ENCODE data around the gene CLASP1. TPM values are rescaled to one million over a fixed set of nuclear protein-coding genes. Genes with fewer than 3 reads are reported as not detected.

Gene CLASP1
- total and polyA plus RNA-seq, 12 donors, result 10.1 to 90.6 (median 71.7) TPM

DNA sequence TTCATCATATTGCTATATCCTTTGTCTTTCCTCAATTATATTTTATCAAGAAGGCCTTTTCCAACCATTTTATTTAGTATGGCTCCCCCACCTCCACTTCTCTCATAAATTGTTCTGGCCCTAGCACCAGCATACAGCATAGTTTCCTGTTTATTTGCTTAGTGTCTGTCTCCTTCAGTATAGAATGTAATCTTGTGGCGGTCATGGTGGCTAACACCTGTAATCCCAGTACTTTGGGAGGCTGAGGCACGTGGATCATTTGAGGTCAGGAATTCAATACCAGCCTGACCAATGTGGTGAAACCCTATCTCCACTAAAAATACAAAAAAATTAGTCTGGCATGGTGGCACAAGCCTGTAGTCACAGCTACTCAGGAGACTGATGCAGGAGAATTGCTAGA, 39.6 kb upstream of the CLASP1 start:
- no peak for ATAC-seq
- Histone ChIP-seq H3K4me3 (no peak overlapping the region), H3K9me3 (peaks cover 0 to 5% (median under 1%) of the 10 kb centered on the region in 11 donors), H3K36me3 (no peaks in the 10 kb centered on the region), H3K4me1 (peaks cover 0 to 10% (median 0%) of the 10 kb centered on the region in 9 donors), H3K27ac (no peak overlapping the region), H3K27me3 (no peaks in the 10 kb centered on the region)
- no peak for DNase-seq
- 92 to 98% methylated on average over 2 of the region's 2 CpGs for WGBS, 2 donors
- intact Hi-C loops (cut with DNase I), result no loop called here
- TF ChIP-seq, protein P1, sequence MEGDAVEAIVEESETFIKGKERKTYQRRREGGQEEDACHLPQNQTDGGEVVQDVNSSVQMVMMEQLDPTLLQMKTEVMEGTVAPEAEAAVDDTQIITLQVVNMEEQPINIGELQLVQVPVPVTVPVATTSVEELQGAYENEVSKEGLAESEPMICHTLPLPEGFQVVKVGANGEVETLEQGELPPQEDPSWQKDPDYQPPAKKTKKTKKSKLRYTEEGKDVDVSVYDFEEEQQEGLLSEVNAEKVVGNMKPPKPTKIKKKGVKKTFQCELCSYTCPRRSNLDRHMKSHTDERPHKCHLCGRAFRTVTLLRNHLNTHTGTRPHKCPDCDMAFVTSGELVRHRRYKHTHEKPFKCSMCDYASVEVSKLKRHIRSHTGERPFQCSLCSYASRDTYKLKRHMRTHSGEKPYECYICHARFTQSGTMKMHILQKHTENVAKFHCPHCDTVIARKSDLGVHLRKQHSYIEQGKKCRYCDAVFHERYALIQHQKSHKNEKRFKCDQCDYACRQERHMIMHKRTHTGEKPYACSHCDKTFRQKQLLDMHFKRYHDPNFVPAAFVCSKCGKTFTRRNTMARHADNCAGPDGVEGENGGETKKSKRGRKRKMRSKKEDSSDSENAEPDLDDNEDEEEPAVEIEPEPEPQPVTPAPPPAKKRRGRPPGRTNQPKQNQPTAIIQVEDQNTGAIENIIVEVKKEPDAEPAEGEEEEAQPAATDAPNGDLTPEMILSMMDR (IDR thresholded peaks at IDR 0.05), result no peak

DNA sequence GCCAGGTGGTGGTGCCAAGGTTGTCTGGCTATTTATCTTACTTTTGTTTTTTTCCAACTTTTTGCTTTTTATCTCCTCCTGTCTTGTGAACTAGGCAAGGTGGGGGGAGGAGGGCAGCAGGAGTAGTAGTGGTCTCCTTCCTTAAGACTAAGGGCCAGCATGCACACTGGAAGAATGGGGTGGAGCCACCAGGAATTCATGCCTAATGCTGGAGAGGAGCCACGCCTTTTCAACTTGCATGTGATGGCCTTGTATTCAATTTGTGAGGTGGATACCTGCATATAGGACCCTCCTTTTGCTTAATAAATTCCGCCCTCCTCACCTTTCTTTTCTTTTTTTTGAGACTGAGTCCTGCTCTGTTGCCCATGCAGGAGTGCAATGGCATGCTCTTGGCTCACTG, 37.6 kb upstream of the CLASP1 start:
- ATAC-seq (no peak), DNase-seq (no peak)
- Histone ChIP-seq H3K4me1 (peaks cover 0 to 10% (median 0%) of the 10 kb centered on the region in 9 donors), H3K36me3 (no peaks in the 10 kb centered on the region), H3K27ac (no peak overlapping the region), H3K27me3 (no peaks in the 10 kb centered on the region), H3K9me3 (peaks cover 0 to 25% (median 20%) of the 10 kb centered on the region in 11 donors), H3K4me3 (no peak overlapping the region)
- TF ChIP-seq, protein P1 (IDR thresholded peaks at IDR 0.05), result no peak
- intact Hi-C loops (cut with DNase I), result no loop called here
- 86 to 97% methylated on average over 2 of the region's 2 CpGs for WGBS, 2 donors

DNA sequence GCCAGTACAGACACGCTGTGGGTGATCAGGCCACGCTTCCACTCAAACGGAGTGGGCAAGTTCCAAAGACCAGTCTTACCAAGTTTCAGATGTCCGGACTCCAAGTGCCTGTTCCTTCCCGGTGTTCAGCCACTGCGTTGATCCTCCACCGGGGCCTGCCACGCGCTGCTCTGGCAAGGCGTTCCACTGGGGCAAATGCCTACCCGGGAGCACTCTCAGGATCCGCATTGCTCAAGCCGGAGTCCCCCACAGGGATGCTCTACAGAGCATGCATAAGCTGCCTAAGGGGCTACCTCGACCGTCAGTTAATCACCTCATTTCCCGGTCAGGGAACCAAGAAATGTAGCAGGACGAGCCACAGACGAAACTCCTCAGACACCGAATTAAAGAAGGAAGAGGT, 37.0 kb upstream of the CLASP1 start:
- H3K36me3 ChIP-seq, result no peaks in the 10 kb centered on the region
- DNase-seq (no peak), ATAC-seq (no peak)
- no peak overlapping the region for H3K27ac ChIP-seq
- H3K4me1 ChIP-seq, result peaks cover 0 to 10% (median 0%) of the 10 kb centered on the region in 9 donors
- intact Hi-C loops (cut with DNase I), result no loop called here
- H3K4me3 ChIP-seq, result no peak overlapping the region
- 86 to 88% methylated on average over 19 of the region's 19 CpGs for WGBS, 2 donors
- H3K9me3 ChIP-seq, result peaks cover 0 to 31% (median 24%) of the 10 kb centered on the region in 11 donors
- H3K27me3 ChIP-seq, result no peaks in the 10 kb centered on the region
- TF ChIP-seq, protein P1 (IDR thresholded peaks at IDR 0.05), result no peak

DNA sequence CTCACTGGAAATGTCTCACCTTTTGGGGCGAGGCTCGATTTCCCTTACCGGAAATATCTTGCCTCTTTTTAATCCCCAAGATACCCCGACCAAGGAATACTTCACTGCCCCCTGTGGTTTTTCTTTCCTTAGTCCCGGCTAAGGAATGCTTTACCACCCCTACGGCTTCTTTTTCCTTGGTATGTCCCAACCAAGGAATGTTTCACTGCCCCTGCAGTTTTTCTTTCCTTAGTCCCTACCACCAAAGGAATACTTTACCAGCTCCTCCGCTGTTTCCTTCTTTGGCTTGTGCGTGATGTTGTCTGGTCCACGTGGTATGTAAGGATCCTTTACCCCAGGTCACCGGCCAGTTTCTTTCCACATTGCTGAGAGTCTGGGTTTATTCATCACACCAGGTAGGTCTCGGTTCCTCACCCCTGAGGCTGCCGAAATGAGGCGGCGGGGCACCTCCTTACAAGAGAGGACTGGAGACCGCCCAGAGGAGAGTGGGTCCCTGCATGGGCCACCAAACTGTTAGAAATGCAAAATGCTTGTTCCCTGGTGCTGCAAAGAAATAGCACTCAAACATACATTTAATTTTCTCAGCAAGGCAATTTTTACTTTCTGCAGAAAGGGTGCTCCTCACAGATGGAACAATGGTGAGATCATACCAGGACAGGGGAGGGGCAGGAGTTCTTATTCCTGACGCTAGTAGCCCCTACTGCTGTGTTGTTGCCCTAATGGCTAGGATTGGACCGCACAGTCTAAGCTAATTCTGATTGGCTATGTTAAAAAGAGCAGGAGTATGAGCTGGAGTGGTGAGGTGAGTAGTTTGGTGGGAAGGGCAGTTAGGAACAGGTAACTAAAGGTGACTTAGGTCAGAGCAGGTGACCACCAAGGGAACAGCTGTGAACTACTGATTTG, 33.4 kb upstream of the CLASP1 start:
- 95 to 96% methylated on average over 17 of the region's 17 CpGs for WGBS, 2 donors
- ATAC-seq, result no peak
- intact Hi-C loops (cut with DNase I), result no loop called here

More for the DNA sequence above, 33.4 kb upstream of the CLASP1 start:
- TF ChIP-seq, protein P1 (IDR thresholded peaks at IDR 0.05), result no peak
- no peak for DNase-seq
- no peaks in the 10 kb centered on the region for H3K36me3 ChIP-seq
- no peak overlapping the region for H3K4me3 ChIP-seq
- no peaks in the 10 kb centered on the region for H3K4me1 ChIP-seq
- H3K27ac ChIP-seq, result no peak overlapping the region
- H3K9me3 ChIP-seq, result peaks cover 0 to 57% (median 30%) of the 10 kb centered on the region in 11 donors
- H3K27me3 ChIP-seq, result no peaks in the 10 kb centered on the region
